Left ventricle myocardium inferior (tissue), 1 donor: ENCODE data around the gene PNPO. TPM values are rescaled to one million over a fixed set of nuclear protein-coding genes. Genes with fewer than 3 reads are reported as not detected.

Experiments
- DNase-seq: peaks from one replicate; pipeline ENCODE4 v3.0.0-alpha.2; 2020
- H3K27ac ChIP-seq: fragments of 200-600 bp; replicated peaks from 2 replicates; pipeline ENCODE4 v1.8.0; 2021
- H3K27me3 ChIP-seq: fragments of 200-600 bp; 2 replicates; pipeline ENCODE4 v1.8.0; 2021; ENCODE audit warnings: low read depth
- H3K36me3 ChIP-seq: fragments of 200-600 bp; 2 replicates; pipeline ENCODE4 v1.8.0; 2021
- H3K4me1 ChIP-seq: fragments of 200-600 bp; 2 replicates; pipeline ENCODE4 v1.8.0; 2021
- H3K4me3 ChIP-seq: fragments of 200-600 bp; 2 replicates; pipeline ENCODE4 v1.8.0; 2021; ENCODE audit warnings: mild to moderate bottlenecking, moderate library complexity
- H3K9me3 ChIP-seq: fragments of 200-600 bp; replicated peaks from 2 replicates; pipeline ENCODE4 v1.8.0; 2021
- CTCF ChIP-seq: fragments of 200-600 bp; IDR thresholded peaks from 2 replicates; pipeline ENCODE4 v1.8.0; 2021; ENCODE audit warnings: antibody characterized with exemption, mild to moderate bottlenecking, borderline replicate concordance
- intact Hi-C: fragments of 100-400 bp; cut with micrococcal nuclease; formaldehyde crosslinking; loops from one replicate; pipeline ENCODE4 v1.11.0; 2022
- total RNA-seq: library from RNA; stranded (reverse); fragmentation: NEBNext Ultra II Directional; extraction: Animal tissue kit (Norgen Biotek cat#: 25700); gene quantifications from one replicate; pipeline ENCODE4 v1.2.1, GENCODE V29; 2021
- donor health status: DM: no; HTN: yes; CAD: no; lungs with severe emphysema.

The PNPO gene
- total RNA-seq, 1 donor from 2014 or later = 25.3 TPM

GRCh38 chr17:47952171-47953021, 11.0 kb downstream of the PNPO start:
- Histone ChIP-seq H3K27me3 (no peaks in the 10 kb centered on the region), H3K27ac (no peak overlapping the region), H3K36me3 (peaks cover 4% of the 10 kb centered on the region), H3K4me3 (no peak overlapping the region), H3K4me1 (peaks cover 19% of the 10 kb centered on the region), H3K9me3 (no peaks in the 10 kb centered on the region)
- DNase-seq = no peak
- intact Hi-C loops = loop anchor here (10.0 kb wide), 1 partner anchor 68 kb away; no protein-coding TSS in a partner anchor
- TF ChIP-seq CTCF = no peak

GRCh38 chr17:47953909-47954308, 12.5 kb downstream of the PNPO start:
- intact Hi-C loops = loop anchor here (10.0 kb wide), 1 partner anchor 69 kb away; no protein-coding TSS in a partner anchor
- Histone ChIP-seq H3K27me3 (no peaks in the 10 kb centered on the region), H3K4me3 (no peak overlapping the region), H3K27ac (no peak overlapping the region), H3K4me1 (peaks cover 12% of the 10 kb centered on the region), H3K36me3 (no peaks in the 10 kb centered on the region), H3K9me3 (no peaks in the 10 kb centered on the region)
- DNase-seq = no peak
- no peak for TF ChIP-seq CTCF

- H3K27me3 ChIP-seq = no peaks in the 10 kb centered on the region
- no peaks in the 10 kb centered on the region for H3K4me1 ChIP-seq
- no peak for DNase-seq
- H3K4me3 ChIP-seq = no peak overlapping the region
- TF ChIP-seq CTCF = no peak
- H3K27ac ChIP-seq = no peak overlapping the region
- intact Hi-C loops = loop anchor here (10.0 kb wide), 1 partner anchor 71 kb away; no protein-coding TSS in a partner anchor
- no peaks in the 10 kb centered on the region for H3K36me3 ChIP-seq
- no peaks in the 10 kb centered on the region for H3K9me3 ChIP-seq
Observed at GRCh38 chr17:47955497-47956461, 14.4 kb downstream of the PNPO start.

GRCh38 chr17:47956791-47957590, 15.6 kb downstream of the PNPO start:
- no peaks in the 10 kb centered on the region for H3K36me3 ChIP-seq
- no peak for TF ChIP-seq CTCF
- no peak for DNase-seq
- intact Hi-C loops = loop anchor here (10.0 kb wide), 1 partner anchor 72 kb away; no protein-coding TSS in a partner anchor
- H3K27ac ChIP-seq = no peak overlapping the region
- H3K4me1 ChIP-seq = no peaks in the 10 kb centered on the region
- H3K4me3 ChIP-seq = no peak overlapping the region
- no peaks in the 10 kb centered on the region for H3K9me3 ChIP-seq
- H3K27me3 ChIP-seq = no peaks in the 10 kb centered on the region
